Central memory CD8-positive, alpha-beta T cell (primary cell): ENCODE results near the gene FBXL17.

Experiments
- ATAC-seq: fragments of 150-1000 bp; cut with Tn5 transposase; replicated peaks from 2 replicates; pipeline ENCODE4 v1.10.0; 2022; ENCODE audit warnings: mild to moderate bottlenecking, moderate FRiP score, moderate number of reproducible peaks; ENCODE audit not compliant: poor library complexity, severe bottlenecking; ENCODE audit errors: extremely low read depth
- DNase-seq, 2 donors: peaks; one replicate each; pipeline ENCODE4 v3.0.0; 2021; ENCODE audit warnings: low spot score in 2 of 2
- H3K27ac Mint-ChIP-seq: one replicate; pipeline ENCODE4 v1.8.0; 2022; ENCODE audit warnings: low read depth, mild to moderate bottlenecking, moderate library complexity, mixed read lengths
- H3K27me3 Mint-ChIP-seq: one replicate; pipeline ENCODE4 v1.8.0; 2022; ENCODE audit warnings: mixed read lengths
- H3K36me3 Mint-ChIP-seq: one replicate; pipeline ENCODE4 v1.8.0; 2022; ENCODE audit warnings: mild to moderate bottlenecking, moderate library complexity, mixed read lengths; ENCODE audit not compliant: insufficient read depth
- H3K4me1 Mint-ChIP-seq: one replicate; pipeline ENCODE4 v1.8.0; 2022; ENCODE audit warnings: mixed read lengths
- H3K4me3 Mint-ChIP-seq: one replicate; pipeline ENCODE4 v1.8.0; 2022; ENCODE audit warnings: mild to moderate bottlenecking, moderate library complexity, mixed read lengths
- H3K9me3 Mint-ChIP-seq: one replicate; pipeline ENCODE4 v1.8.0; 2022; ENCODE audit warnings: mixed read lengths

FBXL17 gene

DNA sequence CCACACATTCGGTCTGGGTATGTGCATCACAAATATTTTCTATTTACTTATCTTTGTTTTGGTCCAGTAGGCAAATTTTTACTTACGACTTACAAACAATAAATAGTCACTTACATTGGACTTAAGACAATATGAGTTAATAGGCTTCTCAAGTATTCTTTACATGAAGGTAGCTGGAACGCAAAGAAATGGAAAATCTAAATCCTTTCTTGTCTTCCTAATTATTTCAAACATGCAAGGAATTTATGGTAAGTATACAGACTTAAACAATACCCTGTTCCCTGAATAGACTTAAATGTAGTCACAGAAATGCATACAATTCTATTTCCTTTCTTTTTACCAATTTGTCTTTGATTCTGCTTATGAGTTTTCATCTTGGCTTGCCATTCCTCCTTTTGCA, 448.6 kb downstream of the FBXL17 start:
- no peaks in the 10 kb centered on the region for H3K4me1 Mint-ChIP-seq
- H3K36me3 Mint-ChIP-seq: peaks cover 2% of the 10 kb centered on the region
- H3K27ac Mint-ChIP-seq: no peak overlapping the region
- H3K4me3 Mint-ChIP-seq: no peak overlapping the region
- no peaks in the 10 kb centered on the region for H3K27me3 Mint-ChIP-seq
- ATAC-seq: no peak
- no peaks in the 10 kb centered on the region for H3K9me3 Mint-ChIP-seq
- DNase-seq: no peak

DNA sequence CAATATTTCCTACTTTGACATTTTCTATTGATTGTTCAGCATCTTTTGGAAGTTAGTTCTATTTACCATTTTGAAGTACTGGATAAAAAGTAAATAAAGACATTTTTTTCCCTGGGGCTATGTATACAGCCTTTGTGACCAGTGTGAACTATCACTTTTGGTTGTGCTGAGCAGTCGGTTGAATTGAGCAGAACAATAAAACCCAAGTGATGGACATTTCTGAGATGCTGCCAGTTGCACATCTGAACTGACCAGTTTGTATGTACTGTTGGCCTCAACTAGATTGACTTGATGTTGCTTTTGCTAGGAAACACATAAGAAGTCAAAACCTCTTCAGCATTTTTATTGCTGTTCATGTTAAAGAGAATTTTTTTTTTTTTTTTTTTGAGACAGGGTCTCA, 451.0 kb downstream of the FBXL17 start:
- ATAC-seq: no peak
- Mint-ChIP-seq H3K27ac (no peak overlapping the region), H3K36me3 (peaks cover 2% of the 10 kb centered on the region), H3K9me3 (no peaks in the 10 kb centered on the region), H3K27me3 (no peaks in the 10 kb centered on the region), H3K4me1 (no peaks in the 10 kb centered on the region), H3K4me3 (no peak overlapping the region)
- DNase-seq: no peak

- Mint-ChIP-seq H3K4me1 (no peaks in the 10 kb centered on the region), H3K36me3 (peaks cover 2% of the 10 kb centered on the region)
These were observed 451.8 kb downstream of the FBXL17 start for GRCh38 chr5:107930092-107930491.

DNA sequence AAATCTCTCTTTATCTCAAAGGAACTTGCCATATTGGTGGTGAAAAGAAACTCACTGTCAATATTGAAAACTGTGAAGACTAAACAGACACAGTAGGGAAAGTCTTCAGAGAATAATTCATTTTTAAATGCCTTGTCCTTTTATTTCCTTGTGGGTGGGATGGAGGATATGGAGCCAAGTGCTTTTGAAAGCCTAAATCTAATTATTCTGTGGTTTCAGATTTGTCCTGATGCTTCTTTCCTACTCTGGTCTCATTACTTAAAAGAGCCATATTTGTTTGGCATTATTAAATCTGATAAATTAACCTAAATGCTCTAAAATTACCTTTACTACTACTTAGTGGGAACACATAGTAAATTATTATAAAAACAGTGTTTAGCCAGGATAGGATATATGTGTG, 452.8 kb downstream of the FBXL17 start:
- no peak for ATAC-seq
- peaks cover 2% of the 10 kb centered on the region for H3K36me3 Mint-ChIP-seq
- H3K4me1 Mint-ChIP-seq: no peaks in the 10 kb centered on the region
- no peak overlapping the region for H3K27ac Mint-ChIP-seq
- no peaks in the 10 kb centered on the region for H3K9me3 Mint-ChIP-seq
- no peak overlapping the region for H3K4me3 Mint-ChIP-seq
- no peak for DNase-seq
- H3K27me3 Mint-ChIP-seq: no peaks in the 10 kb centered on the region

More at GRCh38 chr5:107930092-107930491, 451.8 kb downstream of the FBXL17 start:
- Mint-ChIP-seq H3K27me3 (no peaks in the 10 kb centered on the region), H3K9me3 (no peaks in the 10 kb centered on the region), H3K4me3 (no peak overlapping the region), H3K27ac (no peak overlapping the region)
- DNase-seq: no peak
- ATAC-seq: no peak

GRCh38 chr5:107926121-107926520, 455.8 kb downstream of the FBXL17 start:
- no peak for ATAC-seq
- Mint-ChIP-seq H3K4me3 (no peak overlapping the region), H3K27me3 (no peaks in the 10 kb centered on the region), H3K4me1 (no peaks in the 10 kb centered on the region), H3K36me3 (peaks cover 2% of the 10 kb centered on the region), H3K9me3 (no peaks in the 10 kb centered on the region), H3K27ac (no peak overlapping the region)
- no peak for DNase-seq

DNA sequence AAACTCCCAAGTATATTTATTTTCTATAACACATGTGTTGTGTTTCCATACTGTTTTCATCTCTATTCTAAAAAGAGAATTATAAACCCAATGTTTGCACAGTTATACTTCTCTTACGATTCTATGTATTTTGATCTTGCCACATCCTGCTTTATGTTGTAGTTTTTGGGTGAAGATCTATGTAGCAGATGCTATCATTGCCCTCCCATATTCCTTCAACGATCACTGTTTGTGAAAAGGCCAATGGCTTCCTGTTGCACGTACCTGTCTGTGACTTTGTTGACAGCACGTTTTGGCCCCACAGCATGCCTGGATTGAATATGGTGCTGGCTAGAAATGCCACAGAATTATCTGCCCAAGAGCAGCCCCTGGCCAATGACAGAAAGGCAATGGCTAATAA, 456.7 kb downstream of the FBXL17 start:
- no peak for ATAC-seq
- H3K4me3 Mint-ChIP-seq: no peak overlapping the region
- DNase-seq: no peak
- peaks cover 1% of the 10 kb centered on the region for H3K36me3 Mint-ChIP-seq
- H3K27ac Mint-ChIP-seq: no peak overlapping the region
- no peaks in the 10 kb centered on the region for H3K9me3 Mint-ChIP-seq
- H3K4me1 Mint-ChIP-seq: no peaks in the 10 kb centered on the region
- no peaks in the 10 kb centered on the region for H3K27me3 Mint-ChIP-seq

GRCh38 chr5:107919969-107920368, 461.9 kb downstream of the FBXL17 start:
- H3K36me3 Mint-ChIP-seq: no peaks in the 10 kb centered on the region
- no peak overlapping the region for H3K4me3 Mint-ChIP-seq
- H3K4me1 Mint-ChIP-seq: no peaks in the 10 kb centered on the region
- no peak overlapping the region for H3K27ac Mint-ChIP-seq
- no peak for DNase-seq
- ATAC-seq: no peak
- H3K9me3 Mint-ChIP-seq: no peaks in the 10 kb centered on the region
- H3K27me3 Mint-ChIP-seq: no peaks in the 10 kb centered on the region

- no peaks in the 10 kb centered on the region for H3K27me3 Mint-ChIP-seq
- H3K9me3 Mint-ChIP-seq: no peaks in the 10 kb centered on the region
- no peak for DNase-seq
- H3K36me3 Mint-ChIP-seq: no peaks in the 10 kb centered on the region
- no peak overlapping the region for H3K27ac Mint-ChIP-seq
- ATAC-seq: no peak
- no peaks in the 10 kb centered on the region for H3K4me1 Mint-ChIP-seq
- H3K4me3 Mint-ChIP-seq: no peak overlapping the region
These were observed 462.5 kb downstream of the FBXL17 start for GRCh38 chr5:107919361-107919760.

DNA sequence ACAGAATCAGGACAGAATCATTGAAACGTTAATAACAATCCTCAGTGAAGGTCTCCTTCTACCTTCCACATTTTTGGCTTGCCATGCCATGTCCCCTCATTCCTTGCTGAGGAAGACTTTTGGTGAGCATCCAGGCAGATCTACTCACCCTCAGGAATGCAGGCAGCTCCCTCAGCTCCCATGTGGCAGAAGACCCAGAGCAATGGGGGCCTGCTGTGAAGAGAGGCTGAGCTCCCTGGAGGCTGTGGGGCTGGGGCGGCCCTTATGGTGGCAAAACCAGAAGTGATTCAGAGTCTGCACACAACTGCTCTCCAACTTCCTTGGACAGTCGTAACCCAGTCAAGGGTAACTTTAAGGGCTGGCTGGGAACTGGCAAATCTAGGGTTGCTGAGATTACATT, 463.9 kb downstream of the FBXL17 start:
- ATAC-seq: no peak
- no peak for DNase-seq
- H3K27me3 Mint-ChIP-seq: no peaks in the 10 kb centered on the region
- no peak overlapping the region for H3K4me3 Mint-ChIP-seq
- no peaks in the 10 kb centered on the region for H3K36me3 Mint-ChIP-seq
- no peaks in the 10 kb centered on the region for H3K9me3 Mint-ChIP-seq
- H3K27ac Mint-ChIP-seq: no peak overlapping the region
- no peaks in the 10 kb centered on the region for H3K4me1 Mint-ChIP-seq

- Mint-ChIP-seq H3K9me3 (no peaks in the 10 kb centered on the region), H3K4me3 (no peak overlapping the region), H3K36me3 (no peaks in the 10 kb centered on the region), H3K27ac (no peak overlapping the region), H3K4me1 (no peaks in the 10 kb centered on the region), H3K27me3 (no peaks in the 10 kb centered on the region)
- no peak for DNase-seq
- ATAC-seq: no peak
These were observed 464.9 kb downstream of the FBXL17 start for GRCh38 chr5:107916731-107917725.

- H3K4me3 Mint-ChIP-seq: no peak overlapping the region
- H3K27ac Mint-ChIP-seq: no peak overlapping the region
- no peaks in the 10 kb centered on the region for H3K4me1 Mint-ChIP-seq
- H3K36me3 Mint-ChIP-seq: no peaks in the 10 kb centered on the region
- DNase-seq: no peak
- no peaks in the 10 kb centered on the region for H3K9me3 Mint-ChIP-seq
- no peak for ATAC-seq
- H3K27me3 Mint-ChIP-seq: no peaks in the 10 kb centered on the region
These were observed 466.6 kb downstream of the FBXL17 start for GRCh38 chr5:107915176-107915812.

DNA sequence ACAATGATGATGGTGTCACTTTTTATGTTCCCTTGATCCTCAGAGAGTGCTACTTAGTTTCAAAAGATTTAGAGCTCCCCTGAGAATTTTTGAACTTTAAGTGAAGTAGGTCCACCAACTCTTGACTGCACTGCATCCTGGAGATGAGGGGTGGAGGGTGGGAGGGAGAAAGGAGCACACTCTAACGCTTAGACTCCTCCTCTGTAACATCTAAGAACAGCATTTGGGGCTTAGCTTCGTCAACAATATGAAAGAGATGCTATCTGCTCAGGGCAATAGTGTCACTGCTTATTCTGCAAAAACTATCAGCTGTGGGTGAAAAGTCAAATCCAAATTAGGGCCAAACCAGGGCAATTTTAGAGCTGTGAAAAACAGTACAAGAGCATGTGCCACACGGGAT, 468.4 kb downstream of the FBXL17 start:
- no peak overlapping the region for H3K4me3 Mint-ChIP-seq
- H3K9me3 Mint-ChIP-seq: no peaks in the 10 kb centered on the region
- ATAC-seq: no peak

GRCh38 chr5:107900721-107901120, 481.2 kb downstream of the FBXL17 start:
- Mint-ChIP-seq H3K4me1 (no peaks in the 10 kb centered on the region), H3K9me3 (no peaks in the 10 kb centered on the region), H3K36me3 (no peaks in the 10 kb centered on the region), H3K27me3 (no peaks in the 10 kb centered on the region), H3K27ac (no peak overlapping the region), H3K4me3 (no peak overlapping the region)
- DNase-seq: no peak
- ATAC-seq: no peak

More for the DNA sequence above, 468.4 kb downstream of the FBXL17 start:
- no peaks in the 10 kb centered on the region for H3K36me3 Mint-ChIP-seq
- H3K27me3 Mint-ChIP-seq: no peaks in the 10 kb centered on the region
- H3K4me1 Mint-ChIP-seq: no peaks in the 10 kb centered on the region
- H3K27ac Mint-ChIP-seq: no peak overlapping the region
- DNase-seq: no peak
